ENCODE data around the gene GLRA1.

- TF ChIP-seq CTCF (IDR thresholded peaks at IDR 0.05), result no peak
- no peak for TF ChIP-seq POLR2AphosphoS5 (IDR thresholded peaks at IDR 0.05)
- TF ChIP-seq EP300 (IDR thresholded peaks at IDR 0.05), result no peak
Measured at GRCh38 chr5:151869843-151870242, 54.8 kb downstream of the GLRA1 start.

Data from esophagus muscularis mucosa (tissue), 4 donors.